Left lung (tissue), 10 donors: ENCODE results near the gene CCDC9. TPM values are rescaled to one million over a fixed set of nuclear protein-coding genes. Genes with fewer than 3 reads are reported as not detected.

Experiments
- ATAC-seq: fragments of 200-7000 bp; cut with Tn5 transposase; one replicate; pipeline ENCODE4 v1.9.1; 2020; ENCODE audit warnings: moderate library complexity
- DNase-seq, 4 donors: peaks; one replicate each; pipeline ENCODE4 v3.0.0-alpha.2; 2013 to 2020
- H3K27ac ChIP-seq, 2 donors: fragments of 200-600 bp; sonication (generic) in 1 of 2; one replicate each; pipeline versions ENCODE4 v1.5.0 to v1.8.0; 2020 to 2021
- H3K27me3 ChIP-seq, 2 donors: fragments of 200-600 bp; sonication (generic) in 1 of 2; one replicate each; pipeline versions ENCODE4 v1.5.0 to v1.8.0; 2020 to 2021
- H3K36me3 ChIP-seq, 2 donors: fragments of 200-600 bp; sonication (generic) in 1 of 2; one replicate each; pipeline versions ENCODE4 v1.5.0 to v1.8.0; 2020 to 2021
- H3K4me1 ChIP-seq, 2 donors: fragments of 200-600 bp; one replicate each; pipeline ENCODE4 v1.8.0; 2021
- H3K4me3 ChIP-seq, 2 donors: fragments of 200-600 bp; sonication (generic) in 1 of 2; one replicate each; pipeline versions ENCODE4 v1.5.0 to v1.8.0; 2020 to 2021; ENCODE audit warnings: mild to moderate bottlenecking in 1 of 2
- H3K9me3 ChIP-seq, 2 donors: fragments of 200-600 bp; sonication (generic) in 1 of 2; one replicate each; pipeline versions ENCODE4 v1.5.0 to v1.8.0; 2020 to 2021
- intact Hi-C, 2 donors: fragments of 100-400 bp; cut with DNase I; formaldehyde crosslinking; loops; one replicate each; pipeline versions ENCODE4 v1.11.2 to v1.14.2; 2022
- polyA plus RNA-seq, 6 donors: library from polyadenylated mRNA; unstranded; fragments of 120-200 nt; gene quantifications; one replicate each; pipeline ENCODE4 v1.2.1, GENCODE V29; 2013; ENCODE audit not compliant: insufficient read length in 6 of 6
- total RNA-seq, 2 donors: library from RNA; stranded (reverse); fragmentation: NEBNext Ultra II Directional; extraction: Animal tissue kit (Norgen Biotek cat#: 25700); gene quantifications; one replicate each; pipeline ENCODE4 v1.2.1, GENCODE V29; 2021
- TF ChIP-seq, protein P1 (sequence below), 2 donors: fragments of 200-600 bp; sonication (generic) in 1 of 2; IDR thresholded peaks; one replicate each; pipeline versions ENCODE4 v1.5.0 to v1.8.0; 2021; ENCODE audit warnings: antibody characterized with exemption in 2 of 2
- donor health status: DM: no; HTN: yes; CAD: no.
- donor health status: DM: no; HTN: no; CAD: no.

CCDC9 gene
- total and polyA plus RNA-seq, 8 donors: 24.7 to 35.8 (median 28.6) TPM

DNA sequence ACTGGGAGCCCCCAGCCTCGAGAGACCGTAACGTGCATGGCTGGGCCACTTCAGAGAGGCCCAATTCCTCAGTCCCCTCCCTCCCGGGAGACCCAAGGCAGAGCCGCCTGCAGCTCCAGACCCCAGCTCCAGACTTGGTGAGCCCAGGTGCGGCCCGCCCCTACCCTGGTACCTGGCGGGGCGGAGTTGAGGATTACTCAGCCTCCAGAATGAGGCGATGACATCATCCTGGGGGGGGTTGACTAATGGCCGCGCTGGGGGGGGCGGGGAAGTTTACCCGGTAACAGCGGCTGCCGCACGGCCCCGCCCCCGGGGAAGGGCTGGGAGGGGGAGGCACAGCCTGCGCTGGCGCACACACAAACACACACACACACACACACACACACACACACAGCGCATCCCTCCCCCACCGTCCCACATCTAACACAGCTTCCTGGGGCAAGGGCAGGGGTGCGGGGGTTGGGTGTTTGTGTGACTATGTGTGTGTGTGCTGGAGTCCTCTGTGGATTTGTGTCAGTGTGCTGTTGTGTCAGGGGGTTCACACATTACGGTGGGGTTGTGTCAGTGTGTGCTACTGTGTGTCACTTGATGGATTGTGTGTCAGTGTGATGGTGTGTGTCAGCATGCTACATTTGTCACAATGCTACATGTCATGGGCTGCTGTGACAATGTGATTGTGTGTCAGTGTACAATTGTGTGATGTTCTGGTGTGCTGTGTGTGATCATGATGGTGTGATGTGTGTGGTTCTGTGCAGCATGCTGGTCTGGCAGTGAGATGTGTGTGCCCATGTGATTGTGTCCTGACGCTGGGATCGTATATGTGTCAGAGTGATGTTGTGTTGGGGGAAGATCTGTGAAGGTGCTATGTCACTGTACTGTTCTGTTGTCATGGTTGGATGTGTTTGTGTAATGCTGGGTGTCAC lies 15.1 kb upstream of the CCDC9 start:
- Histone ChIP-seq H3K27me3 (peaks cover 13 to 52% of the 10 kb centered on the region in 2 donors), H3K36me3 (no peaks in the 10 kb centered on the region), H3K27ac (no peak overlapping the region), H3K4me3 (no peak overlapping the region), H3K9me3 (no peaks in the 10 kb centered on the region), H3K4me1 (peaks cover 5 to 53% of the 10 kb centered on the region in 2 donors)
- TF ChIP-seq, protein P1, sequence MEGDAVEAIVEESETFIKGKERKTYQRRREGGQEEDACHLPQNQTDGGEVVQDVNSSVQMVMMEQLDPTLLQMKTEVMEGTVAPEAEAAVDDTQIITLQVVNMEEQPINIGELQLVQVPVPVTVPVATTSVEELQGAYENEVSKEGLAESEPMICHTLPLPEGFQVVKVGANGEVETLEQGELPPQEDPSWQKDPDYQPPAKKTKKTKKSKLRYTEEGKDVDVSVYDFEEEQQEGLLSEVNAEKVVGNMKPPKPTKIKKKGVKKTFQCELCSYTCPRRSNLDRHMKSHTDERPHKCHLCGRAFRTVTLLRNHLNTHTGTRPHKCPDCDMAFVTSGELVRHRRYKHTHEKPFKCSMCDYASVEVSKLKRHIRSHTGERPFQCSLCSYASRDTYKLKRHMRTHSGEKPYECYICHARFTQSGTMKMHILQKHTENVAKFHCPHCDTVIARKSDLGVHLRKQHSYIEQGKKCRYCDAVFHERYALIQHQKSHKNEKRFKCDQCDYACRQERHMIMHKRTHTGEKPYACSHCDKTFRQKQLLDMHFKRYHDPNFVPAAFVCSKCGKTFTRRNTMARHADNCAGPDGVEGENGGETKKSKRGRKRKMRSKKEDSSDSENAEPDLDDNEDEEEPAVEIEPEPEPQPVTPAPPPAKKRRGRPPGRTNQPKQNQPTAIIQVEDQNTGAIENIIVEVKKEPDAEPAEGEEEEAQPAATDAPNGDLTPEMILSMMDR (IDR thresholded peaks at IDR 0.05): no peak
- intact Hi-C loops: loop anchor here in 1 of 2 donors (5.0 kb wide), 1 partner anchor 94 kb away; no protein-coding TSS in a partner anchor
- ATAC-seq (peak; percentile 70), DNase-seq (peak in 3 of 4 donors; percentile 76 to 87 (median 79))

DNA sequence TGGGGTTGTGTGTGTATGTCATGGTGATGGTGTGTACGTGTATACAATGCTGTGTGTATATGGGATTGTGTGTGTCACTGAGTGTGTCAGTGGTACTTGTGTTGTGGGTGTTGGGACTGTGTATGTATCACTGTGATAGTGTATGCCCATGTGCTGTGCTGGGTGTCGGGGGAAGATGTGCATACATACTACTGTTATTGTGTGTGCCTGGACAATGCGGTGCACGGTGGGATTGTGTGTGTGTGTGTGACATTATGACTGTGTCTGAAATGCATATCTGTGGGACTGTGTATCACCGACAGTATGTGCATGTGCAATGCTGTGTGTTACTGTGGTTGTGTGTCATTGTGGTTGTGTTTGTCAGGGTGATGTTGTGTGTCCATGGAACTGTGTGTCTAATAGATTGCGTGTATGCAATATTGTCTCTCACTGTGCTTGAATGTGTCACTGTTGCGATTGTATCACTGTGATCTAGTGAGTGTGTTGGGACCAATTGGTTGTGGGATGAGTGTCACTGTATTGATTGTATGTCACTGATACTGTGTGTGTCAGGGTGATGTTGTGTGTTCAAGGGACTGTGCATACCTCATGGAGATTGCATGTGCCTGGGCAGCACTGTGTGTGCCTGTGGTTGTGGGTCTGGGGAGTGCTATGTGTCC lies 14.3 kb upstream of the CCDC9 start:
- no peak overlapping the region for H3K4me3 ChIP-seq
- intact Hi-C loops: loop anchor here in 1 of 2 donors (5.0 kb wide), 1 partner anchor 95 kb away; no protein-coding TSS in a partner anchor
- H3K4me1 ChIP-seq: peaks cover 5 to 54% of the 10 kb centered on the region in 2 donors
- H3K27ac ChIP-seq: no peak overlapping the region
- TF ChIP-seq, protein P1 (IDR thresholded peaks at IDR 0.05): no peak
- DNase-seq: no peak
- ATAC-seq: no peak
- H3K27me3 ChIP-seq: peaks cover 13 to 52% of the 10 kb centered on the region in 2 donors
- H3K9me3 ChIP-seq: no peaks in the 10 kb centered on the region
- H3K36me3 ChIP-seq: no peaks in the 10 kb centered on the region

DNA sequence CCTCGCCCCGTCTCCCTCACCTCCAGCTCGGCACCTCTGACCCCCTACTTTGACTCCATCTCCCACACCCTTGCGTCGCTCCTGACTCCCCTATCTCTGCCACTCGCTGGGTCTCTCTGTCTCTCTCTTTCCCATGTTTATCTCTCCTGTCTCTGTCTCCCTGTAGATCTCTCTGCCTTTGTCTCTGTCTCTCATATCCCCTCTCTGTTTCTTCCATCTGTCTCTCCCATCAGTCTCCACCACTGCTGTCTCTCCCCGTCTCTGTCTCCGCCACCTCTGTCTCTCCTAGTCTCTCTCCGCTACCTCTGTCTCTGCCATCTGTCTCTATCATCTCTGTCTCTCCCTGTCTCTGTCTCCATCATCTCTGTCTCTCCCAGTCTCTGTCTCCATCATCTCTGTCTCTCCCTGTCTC lies 13.0 kb upstream of the CCDC9 start:
- TF ChIP-seq, protein P1 (IDR thresholded peaks at IDR 0.05): no peak
- no peak for ATAC-seq
- Histone ChIP-seq H3K4me3 (peak overlapping the region in 1 of 2 donors; percentile 36), H3K36me3 (no peaks in the 10 kb centered on the region), H3K27ac (peak overlapping the region in 1 of 2 donors; percentile 72), H3K9me3 (no peaks in the 10 kb centered on the region), H3K27me3 (peaks cover 13 to 50% of the 10 kb centered on the region in 2 donors), H3K4me1 (peaks cover 5 to 63% of the 10 kb centered on the region in 2 donors)
- no peak for DNase-seq
- intact Hi-C loops: loop anchor here in 1 of 2 donors (5.0 kb wide), 1 partner anchor 96 kb away; no protein-coding TSS in a partner anchor

DNA sequence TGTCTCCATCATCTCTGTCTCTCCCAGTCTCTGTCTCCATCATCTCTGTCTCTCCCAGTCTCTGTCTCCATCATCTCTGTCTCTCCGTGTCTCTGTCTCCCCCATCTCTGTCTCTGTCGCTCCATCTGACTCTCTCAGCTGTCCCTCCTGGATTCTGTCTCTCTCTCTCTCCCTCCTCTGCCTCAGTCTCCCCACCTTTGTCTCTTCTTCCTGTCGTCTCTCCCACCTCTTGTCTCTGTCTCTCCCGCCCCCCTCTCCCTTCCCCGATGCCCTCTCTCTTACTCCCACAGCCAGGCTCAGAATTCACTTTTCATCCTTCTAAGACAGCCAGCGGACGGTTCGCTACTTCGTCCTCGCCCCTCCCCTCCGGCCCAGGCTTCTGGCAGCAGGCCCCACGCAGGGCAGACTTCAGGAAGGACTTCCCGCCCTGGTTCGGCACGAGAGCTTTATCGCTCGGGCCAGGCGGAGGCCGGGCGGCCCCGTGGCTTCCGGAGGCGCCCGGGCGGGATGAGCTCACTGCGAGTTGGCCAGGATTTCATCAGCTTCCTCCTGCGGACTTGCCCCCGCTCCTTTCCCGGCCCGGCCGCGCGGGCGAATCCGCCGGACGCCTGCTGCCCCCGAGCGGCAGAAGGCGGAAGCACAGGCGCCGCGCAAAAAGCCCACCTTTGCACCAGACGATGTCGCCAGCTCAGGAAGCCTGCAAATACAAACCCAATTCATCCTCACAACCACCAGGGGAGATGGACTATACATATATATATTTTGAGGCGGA lies 12.4 kb upstream of the CCDC9 start:
- Histone ChIP-seq H3K4me3 (peak overlapping the region; percentile 10 to 36), H3K27me3 (peaks cover 13 to 44% of the 10 kb centered on the region in 2 donors), H3K4me1 (peaks cover 5 to 63% of the 10 kb centered on the region in 2 donors), H3K36me3 (no peaks in the 10 kb centered on the region), H3K27ac (peak overlapping the region; percentile 10 to 72), H3K9me3 (no peaks in the 10 kb centered on the region)
- intact Hi-C loops: loop anchor here in 1 of 2 donors (5.0 kb wide), 1 partner anchor 97 kb away; no protein-coding TSS in a partner anchor
- TF ChIP-seq, protein P1 (IDR thresholded peaks at IDR 0.05): peak; percentile 98 to 99
- DNase-seq: peak; percentile 87 to 99 (median 94)
- ATAC-seq: peak; percentile 90
